T-helper 1 cell treated with Interleukin-12 subunit alpha and Interleukin-12 subunit beta and Interleukin-4 antibody, amounts not matched to agents 30 ng/mL and 1 ng/mL, for 36 hours (primary cell): Measurements from ENCODE around the gene TOMM20L. TPM values are rescaled to one million over a fixed set of nuclear protein-coding genes. Genes with fewer than 3 reads are reported as not detected.

Experiments used
- intact Hi-C: fragments of 100-400 bp; cut with micrococcal nuclease; formaldehyde crosslinking; loops from one replicate; pipeline ENCODE4 v1.15.1; 2024
- total RNA-seq: library from RNA; stranded (reverse); gene quantifications from 2 replicates; pipeline ENCODE4 v1.2.3, GENCODE V29; 2022

TOMM20L gene
- total RNA-seq, 1 donor from 2014 or later = not detected

- intact Hi-C loops = loop anchor here (1.0 to 10.0 kb wide), 14 partner anchors 31 to 1846 kb away; partner anchors contain the start of genes ACTR10, ARID4A, ARMH4 and DAAM1
Measured at GRCh38 chr14:58426670-58427280, 31.0 kb downstream of the TOMM20L start.

DNA sequence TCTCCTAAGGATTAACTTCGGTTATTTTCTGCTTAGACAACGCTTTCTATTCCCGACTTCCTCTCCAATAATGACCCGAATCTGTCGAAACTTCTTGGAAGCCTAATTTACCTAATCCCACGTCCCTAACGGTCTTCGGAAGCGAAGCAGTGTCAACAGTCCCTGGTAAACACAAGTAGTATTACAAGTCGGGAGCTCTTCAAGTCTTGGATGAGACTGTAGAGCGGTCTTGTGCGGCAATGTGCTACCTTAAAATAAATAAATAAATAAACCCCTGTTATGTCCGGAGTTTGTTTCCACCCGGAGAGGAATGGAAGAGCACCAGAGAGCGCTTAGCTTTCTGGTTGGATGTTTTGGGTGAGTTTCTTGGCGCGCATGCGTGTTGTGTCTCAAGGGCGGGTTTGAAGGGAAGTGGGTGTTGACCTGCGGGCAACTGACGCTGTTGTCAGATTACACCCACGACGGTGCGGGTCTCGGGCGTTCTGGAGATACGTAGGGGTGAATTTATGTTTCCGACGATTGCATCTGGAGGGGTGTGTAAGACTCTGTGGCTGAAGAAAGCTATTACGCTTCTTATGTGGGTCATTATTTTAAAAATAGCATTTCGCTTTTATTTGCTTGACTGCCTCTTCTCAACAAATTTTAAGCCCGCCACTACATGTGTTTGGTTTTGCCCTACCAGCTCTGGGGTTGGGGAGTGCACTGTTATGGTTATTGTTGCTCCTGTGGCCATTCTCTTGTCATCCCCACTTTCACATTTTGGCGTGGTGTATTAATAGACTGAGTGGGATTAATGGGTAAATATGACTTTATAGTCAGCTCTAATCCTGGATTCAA is 31.8 kb downstream of the TOMM20L start, which contains the start of the genes KIAA0586 and TIMM9:
KIAA0586 (plus strand) TSS at position 439 of the 837 bp plus-strand sequence. CDS start 546 bp downstream, outside the sequence.
TIMM9 (minus strand) TSS at position 251 of the 837 bp plus-strand sequence. CDS start 15,586 bp downstream, outside the sequence.
- intact Hi-C loops = loop anchor here (1.0 to 10.0 kb wide), 15 partner anchors 32 to 1847 kb away; partner anchors contain the start of genes ACTR10, AP5M1, ARID4A and ARMH4

GRCh38 chr14:58428118-58428683 is 32.5 kb downstream of the TOMM20L start:
- intact Hi-C loops = loop anchor here (2.0 to 10.0 kb wide), 2 partner anchors 1159 to 1737 kb away; partner anchors contain the start of genes AP5M1, DHRS7 and EXOC5

DNA sequence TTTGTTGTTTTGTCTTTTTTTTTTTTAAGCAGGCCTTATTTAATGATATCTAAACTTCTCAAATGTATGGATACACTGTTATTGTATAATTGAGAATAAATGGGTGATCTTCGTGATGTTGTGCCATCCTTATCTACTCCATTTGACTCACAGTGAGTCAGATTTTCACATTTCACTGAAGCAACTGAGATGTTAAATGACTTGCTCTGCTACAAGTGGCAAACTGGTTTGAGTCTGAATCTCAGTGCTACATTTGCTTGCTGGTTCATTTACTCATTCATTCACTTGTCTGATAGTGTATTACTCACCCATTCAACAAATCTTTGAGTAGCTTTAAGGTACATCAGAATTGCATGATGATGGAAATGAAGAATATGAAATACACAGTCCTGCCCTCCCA is 34.4 kb downstream of the TOMM20L start:
- intact Hi-C loops = no loop called here

GRCh38 chr14:58439476-58439875 is 43.7 kb downstream of the TOMM20L start:
- intact Hi-C loops = no loop called here

DNA sequence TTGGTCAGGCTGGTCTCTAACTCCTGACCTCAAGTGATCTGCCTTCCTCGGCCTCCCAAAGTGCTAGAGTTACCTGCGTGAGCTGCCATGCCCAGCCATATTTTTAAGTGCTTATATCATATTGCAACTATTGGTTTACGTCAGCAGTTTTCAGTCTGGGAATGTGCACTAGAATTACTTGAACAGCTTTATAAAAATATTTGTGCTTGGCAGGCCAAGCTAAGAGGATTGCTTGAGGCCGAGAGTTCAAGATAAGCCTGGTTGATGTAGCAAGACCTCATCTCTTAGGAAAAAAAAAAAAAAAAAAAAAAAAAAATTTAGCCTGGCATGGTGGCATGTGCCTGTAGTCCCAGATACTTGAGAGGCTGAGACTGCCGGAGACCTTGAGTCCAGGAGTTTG is 48.9 kb downstream of the TOMM20L start:
- intact Hi-C loops = no loop called here

- intact Hi-C loops = no loop called here
Measured at GRCh38 chr14:58455593-58456265, 60.0 kb downstream of the TOMM20L start.

Other genes with a start within 250 kb of the TOMM20L start
- 0.05 TPM in 1 of 2 replicates, not detected in the other for gene ARMH4, start 243.7 kb upstream of the TOMM20L start, total RNA-seq
- gene ACTR10, start 195.8 kb upstream of the TOMM20L start, total RNA-seq = 42.5 and 44.4 TPM in 2 replicates
- gene PSMA3, start 151.1 kb upstream of the TOMM20L start, total RNA-seq = 367 and 378 TPM in 2 replicates
- 28.1 and 31.6 TPM in 2 replicates for gene ARID4A, start 97.4 kb upstream of the TOMM20L start, total RNA-seq
- gene TIMM9, start 31.6 kb downstream of the TOMM20L start, total RNA-seq = 38.8 and 40.7 TPM in 2 replicates
- 23.4 and 26.9 TPM in 2 replicates for gene KIAA0586, start 31.8 kb downstream of the TOMM20L start, total RNA-seq
- gene DACT1, start 242.0 kb downstream of the TOMM20L start, total RNA-seq = 3.7 and 4.7 TPM in 2 replicates